Measurements from ENCODE around the gene EDNRA. TPM values are rescaled to one million over a fixed set of nuclear protein-coding genes. Genes with fewer than 3 reads are reported as not detected.

Gene EDNRA
- total and polyA plus RNA-seq, 2 of the 4 experiments (the other 2 are of a cell fraction), result 3.8 to 6.5 TPM

GRCh38 chr4:147447786-147448185 lies 33.1 kb upstream of the EDNRA start:
- H3K9ac ChIP-seq (ENCODE audit: low read depth, low read length), result no peak overlapping the region
- no peak overlapping the region for H3K4ac ChIP-seq (ENCODE audit: low read depth, low read length)
- H3K27me3 ChIP-seq (ENCODE audit: control insufficient read depth, insufficient read depth, low read length), result no peaks in the 10 kb centered on the region
- H3K4me3 ChIP-seq (ENCODE audit: insufficient read depth, low read depth, low read length), result no peak overlapping the region
- H2AK9ac ChIP-seq (replicated peaks; ENCODE audit: low read depth, low read length, poor library complexity), result no peak overlapping the region
- H3K9me1 ChIP-seq (ENCODE audit: insufficient read depth, low read length), result no peaks in the 10 kb centered on the region
- no peaks in the 10 kb centered on the region for H3K4me1 ChIP-seq (ENCODE audit: control insufficient read depth, insufficient read depth, low read length)
- H3K56ac ChIP-seq (ENCODE audit: extremely low read depth, insufficient read depth, low read length), result no peak overlapping the region
- no peaks in the 10 kb centered on the region for H4K20me1 ChIP-seq (ENCODE audit: insufficient read depth, low read length)
- no peaks in the 10 kb centered on the region for H3K36me3 ChIP-seq (ENCODE audit: control insufficient read depth, insufficient read depth, low read length)
- peak; percentile 19 for DNase-seq
- no peak overlapping the region for H4K91ac ChIP-seq (ENCODE audit: insufficient read depth, low read depth, low read length)
- no peak overlapping the region for H2BK20ac ChIP-seq (ENCODE audit: low read depth, low read length)
- H3K9me3 ChIP-seq (ENCODE audit: control insufficient read depth, insufficient read depth, low read length), result no peaks in the 10 kb centered on the region
- POLR2A ChIA-PET (ENCODE audit: unreplicated experiment), result interaction anchor here (0.6 kb wide), 2 partner anchors 30 to 113 kb away, joined by 3 to 5 read pairs; no protein-coding TSS in a partner anchor
- H2AFZ ChIP-seq (replicated peaks; ENCODE audit: low read length, poor library complexity), result no peak overlapping the region
- no peak overlapping the region for H4K5ac ChIP-seq (ENCODE audit: low read depth, low read length)
- intact Hi-C loops (cut with micrococcal nuclease) (no loop called here), in situ Hi-C loops (cut with MboI; ENCODE audit: low sequenced_read_pairs) (no loop called here), dilution Hi-C loops (cut with HindIII; ENCODE audit: low sequenced_read_pairs, unreplicated experiment) (no loop called here)
- no CpG with 5 or more reads among the region's 2 CpGs for WGBS, 2 experiments (ENCODE audit: extremely low coverage in 2 of 2, insufficient read length in 1 of 2)
- no peak overlapping the region for H3K27ac ChIP-seq (ENCODE audit: insufficient read depth, low read length)
- no peak overlapping the region for H3K23ac ChIP-seq (ENCODE audit: low read depth, low read length)
- H4K8ac ChIP-seq (ENCODE audit: low read depth in 2 of 2, low read length in 2 of 2), result no peak overlapping the region
- ATAC-seq (ENCODE audit: low read depth), result no peak
- H2BK15ac ChIP-seq (ENCODE audit: low read depth, low read length), result no peak overlapping the region
- CTCF ChIA-PET, result interaction anchor here (0.6 kb wide), 1 partner anchor 16 kb away, joined by 4 read pairs; no protein-coding TSS in a partner anchor
- no peaks in the 10 kb centered on the region for H3K79me1 ChIP-seq (ENCODE audit: low read depth in 1 of 2, low read length in 2 of 2)
- TF ChIP-seq POLR2A (IDR thresholded peaks at IDR 0.05; ENCODE audit: low read depth, low read length) (no peak), FOS (IDR thresholded peaks at IDR 0.05; ENCODE audit: low read depth, low read length) (no peak), RCOR1 (IDR thresholded peaks at IDR 0.05; ENCODE audit: insufficient replicate concordance, low read length) (no peak), RAD21 (IDR thresholded peaks at IDR 0.05; ENCODE audit: low read length) (no peak), MAZ (IDR thresholded peaks at IDR 0.05; ENCODE audit: borderline replicate concordance, low read depth, low read length) (no peak), BHLHE40 (IDR thresholded peaks at IDR 0.05; ENCODE audit: low read depth, low read length) (no peak), MAFK (IDR thresholded peaks at IDR 0.05; ENCODE audit: low read depth, low read length) (no peak), CEBPB (IDR thresholded peaks at IDR 0.05; ENCODE audit: low read depth, low read length) (no peak), CTCF (conservative IDR thresholded peaks at IDR 0.05; ENCODE audit: low read depth, low read length) (no peak), ELK1 (IDR thresholded peaks at IDR 0.05; ENCODE audit: borderline replicate concordance, low read depth, low read length) (no peak), SMC3 (IDR thresholded peaks at IDR 0.05; ENCODE audit: low read depth, low read length) (no peak), MXI1 (IDR thresholded peaks at IDR 0.05; ENCODE audit: borderline replicate concordance, low read depth, low read length) (no peak), USF2 (IDR thresholded peaks at IDR 0.05; ENCODE audit: low read depth, low read length) (no peak), RFX5 (IDR thresholded peaks at IDR 0.05; ENCODE audit: low read depth, low read length) (no peak), NFE2L2 (IDR thresholded peaks at IDR 0.05; ENCODE audit: low read depth, low read length) (no peak), CHD1 (IDR thresholded peaks at IDR 0.05; ENCODE audit: low read depth, low read length) (no peak)
- no peak overlapping the region for H2BK5ac ChIP-seq (ENCODE audit: low read depth, low read length, poor library complexity, severe bottlenecking)
- H3K4me2 ChIP-seq (ENCODE audit: low read depth, low read length), result no peak overlapping the region
- H2BK120ac ChIP-seq (ENCODE audit: low read depth, low read length), result no peak overlapping the region
- no TSS peak for BruUV-seq (replicated peaks)
- no peak overlapping the region for H2AK5ac ChIP-seq (ENCODE audit: low read depth, low read length)
- H3K18ac ChIP-seq (ENCODE audit: low read depth, low read length), result no peak overlapping the region
- no peak overlapping the region for H3K14ac ChIP-seq (replicated peaks; ENCODE audit: low read depth, low read length)

All from IMR-90 (cell line).